GM12878 (cell line): ENCODE measurements around the gene PTMA. TPM values are rescaled to one million over a fixed set of nuclear protein-coding genes. Genes with fewer than 3 reads are reported as not detected.

Experiments used
- ATAC-seq: fragments of 200-7000 bp; cut with Tn5 transposase; 3 replicates; pipeline ENCODE4 v1.9.1; 2020; ENCODE audit warnings: mild to moderate bottlenecking, moderate library complexity
- BruUV-seq: library from RNA; stranded (reverse); fragments of 400-500 nt; replicated peaks from 2 replicates; lab custom pipeline; 2021; lab: Mats Ljungman, UMichigan
- CTCF ChIA-PET: fragments of 300-600 bp; sonication (Branson Sonifier 250); formaldehyde crosslinking; extraction: SDS; loops from one replicate; lab custom pipeline; 2021; ENCODE audit warnings: inconsistent platforms; lab: Yijun Ruan, JAX
- POLR2A ChIA-PET: fragments of 350-600 bp; formaldehyde crosslinking; extraction: SDS; loops from one replicate; lab custom pipeline; 2021; ENCODE audit warnings: inconsistent platforms; lab: Charles Lee
- RAD21 ChIA-PET: fragments of 300-600 bp; sonication (Branson Sonifier 250); formaldehyde crosslinking; loops from one replicate; lab custom pipeline; 2023; ENCODE audit warnings: antibody characterized with exemption; ENCODE audit not compliant: unreplicated experiment; lab: Charles Lee
- SMC1A ChIA-PET: fragments of 300-600 bp; sonication (Branson Sonifier 250); formaldehyde crosslinking; loops from one replicate; lab custom pipeline; 2023; ENCODE audit not compliant: unreplicated experiment, uncharacterized antibody; lab: Charles Lee
- DNase-seq: peaks from one replicate; pipeline ENCODE4 v3.0.0-alpha.2; 2011; ENCODE audit warnings: low read depth, low spot score
- FAIRE-seq: peaks from 3 replicates; lab custom pipeline; 2011; peaks lifted over from hg19 to GRCh38; lab: Jason Lieb, UNC
- H2AFZ ChIP-seq: 2 replicates; pipeline ENCODE4 v1.6.0; 2011; ENCODE audit warnings: low read depth, low read length, control low read depth; ENCODE audit not compliant: control insufficient read depth
- H3K27ac ChIP-seq: 2 replicates; pipeline ENCODE4 v1.5.1; 2011; ENCODE audit warnings: control low read depth; ENCODE audit not compliant: control insufficient read depth, insufficient read depth
- H3K27me3 ChIP-seq, 2 experiments: replicated peaks in 1 of 2; 2 replicates each; pipeline versions ENCODE4 v1.6.0 to v1.6.1; 2011; ENCODE audit warnings: low read length in 1 of 2; ENCODE audit not compliant: control insufficient read depth in 2 of 2, insufficient read depth in 2 of 2
- H3K36me3 ChIP-seq, 2 experiments: 2 replicates each; pipeline ENCODE4 v1.5.1; 2011; ENCODE audit warnings: low read length in 1 of 2; ENCODE audit not compliant: control insufficient read depth in 2 of 2, insufficient read depth in 2 of 2
- H3K4me1 ChIP-seq: 2 replicates; pipeline ENCODE4 v1.6.1; 2011; ENCODE audit warnings: mild to moderate bottlenecking, low read length, moderate library complexity, mixed read lengths; ENCODE audit not compliant: control insufficient read depth, insufficient read depth
- H3K4me2 ChIP-seq: 2 replicates; pipeline ENCODE4 v1.6.0; 2011; ENCODE audit warnings: control low read depth; ENCODE audit not compliant: control insufficient read depth, insufficient read depth
- H3K4me3 ChIP-seq: fragments of 200-600 bp; sonication (generic); 2 replicates; pipeline ENCODE4 v1.5.1; 2016
- H3K79me2 ChIP-seq: 2 replicates; pipeline ENCODE4 v1.6.0; 2011; ENCODE audit warnings: low read length; ENCODE audit not compliant: control insufficient read depth, insufficient read depth
- H3K9ac ChIP-seq: 2 replicates; pipeline ENCODE4 v1.8.0; 2011; ENCODE audit warnings: low read length, control low read depth, mixed read lengths; ENCODE audit not compliant: control insufficient read depth, insufficient read depth
- H3K9me3 ChIP-seq: replicated peaks from 3 replicates; pipeline ENCODE4 v1.5.1; 2011; ENCODE audit warnings: mild to moderate bottlenecking, low read length; ENCODE audit not compliant: control insufficient read depth, insufficient read depth
- H4K20me1 ChIP-seq: 2 replicates; pipeline ENCODE4 v1.6.0; 2011; ENCODE audit not compliant: control insufficient read depth, insufficient read depth
- BACH1 ChIP-seq: fragments of 450-650 bp; IDR thresholded peaks from 2 replicates; pipeline ENCODE4 v1.6.1; 2017; ENCODE audit warnings: mild to moderate bottlenecking, borderline replicate concordance
- BHLHE40 ChIP-seq, 2 experiments: fragments of 450-650 bp in 1 of 2; IDR thresholded peaks; 2 replicates each; pipeline ENCODE4 v1.6.1; 2011 to 2017; ENCODE audit warnings: low read depth in 2 of 2, borderline replicate concordance in 1 of 2, improper control_type of control experiment in 1 of 2, low read length in 1 of 2, mild to moderate bottlenecking in 1 of 2
- CBX3 ChIP-seq: fragments of 200-600 bp; sonication (generic); IDR thresholded peaks from 2 replicates; pipeline ENCODE4 v1.6.1; 2016; ENCODE audit warnings: low read depth, borderline replicate concordance
- DPF2 ChIP-seq: fragments of 450-650 bp; IDR thresholded peaks from 2 replicates; pipeline ENCODE4 v1.6.1; 2017; ENCODE audit warnings: mild to moderate bottlenecking
- IRF5 ChIP-seq: fragments of 450-650 bp; IDR thresholded peaks from 2 replicates; pipeline ENCODE4 v1.6.1; 2017; ENCODE audit warnings: borderline replicate concordance
- PAX5 ChIP-seq: IDR thresholded peaks from 2 replicates; pipeline ENCODE4 v1.6.1; 2011; ENCODE audit warnings: low read depth, low read length, borderline replicate concordance
- PKNOX1 ChIP-seq: fragments of 450-650 bp; IDR thresholded peaks from 2 replicates; pipeline ENCODE4 v1.6.1; 2016; ENCODE audit warnings: mild to moderate bottlenecking
- POU2F2 ChIP-seq: IDR thresholded peaks from 3 replicates; pipeline ENCODE4 v1.6.1; 2011; ENCODE audit warnings: low read depth, mild to moderate bottlenecking, low read length, borderline replicate concordance
- RFX5 ChIP-seq: IDR thresholded peaks from 2 replicates; pipeline ENCODE4 v1.6.1; 2011; ENCODE audit warnings: low read depth, low read length, improper control_type of control experiment
- SPI1 ChIP-seq: IDR thresholded peaks from 2 replicates; pipeline ENCODE4 v1.6.1; 2011; ENCODE audit warnings: low read depth, mild to moderate bottlenecking, low read length, moderate library complexity, borderline replicate concordance; ENCODE audit not compliant: insufficient read depth
- WGBS: methylation state at CpG from one replicate; pipeline ENCODE4 v1.1.6; 2016; ENCODE audit warnings: low lambda C conversion rate; ENCODE audit not compliant: insufficient replicate concordance, insufficient coverage; ENCODE audit errors: missing lambda C conversion rate; 5-methylcytosine and 5-hydroxymethylcytosine counted together
- in situ Hi-C: fragments of 300-500 bp; cut with MboI; formaldehyde crosslinking; loops from 9 replicates; pipeline ENCODE4 v1.14.3; 2018; ENCODE audit warnings: mixed read lengths
- intact Hi-C: fragments of 100-400 bp; cut with micrococcal nuclease; formaldehyde crosslinking; loops from one replicate; pipeline ENCODE4 v1.14.2; 2022; ENCODE audit not compliant: unreplicated experiment
- polyA plus RNA-seq, 11 experiments: library from polyadenylated mRNA; depleted of rRNA in 4 of 11; unstranded in 6 of 11; stranded (reverse) in 5 of 11; fragments of >200 nt; fragmentation: Nextera tagmentation in 4 of 11; fragmentation: Illumina TruSeq in 1 of 11; extraction: Ambion mirVana in 4 of 11; extraction: Trizol in 1 of 11; gene quantifications; 1 replicate in 1 of 11; 2 replicates in 10 of 11; pipeline versions ENCODE4 v1.2.1 to v1.2.3, GENCODE V29; 2011 to 2016; ENCODE audit warnings: inconsistent platforms in 2 of 11, missing spikeins in 2 of 11, low read depth in 1 of 11
- total RNA-seq, 4 experiments: library from RNA; depleted of rRNA in 3 of 4; stranded (reverse); fragments of >200 nt in 3 of 4; fragmentation: Illumina TruSeq in 1 of 4; extraction: Trizol in 1 of 4; gene quantifications; 2 replicates each; pipeline versions ENCODE4 v1.2.1 to v1.2.3, GENCODE V29; 2013 to 2021

The PTMA gene
- total and polyA plus RNA-seq, 10 of the 15 experiments (the other 5 are each of a cell fraction or from before 2014, with no cell fraction given): 1,144 to 5,018 (median 3,464) TPM

- CTCF ChIA-PET: interaction anchor here (0.6 to 9.9 kb wide), 6 partner anchors 8 to 54 kb away, joined by 3 to 151 read pairs (median 6); no protein-coding TSS in a partner anchor
- no peak for FAIRE-seq
- no peak for DNase-seq
- H3K27ac ChIP-seq: peak overlapping the region; percentile 97
- no peak for TF ChIP-seq POU2F2
- peak; percentile 48; the same call in 1 of the 2 replicates for TF ChIP-seq PAX5
- TF ChIP-seq RFX5: no peak
- no peak for TF ChIP-seq PKNOX1
- TF ChIP-seq IRF5: no peak
- peak; percentile 51 for TF ChIP-seq BACH1
- TF ChIP-seq SPI1: no peak
- no peak for TF ChIP-seq CBX3
- peak; percentile 4 to 48; a peak in 1 of 4 replicates for TF ChIP-seq BHLHE40 (IDR thresholded peaks at IDR 0.05; ENCODE audit: borderline replicate concordance in 1 of 2, low read depth in 2 of 2, low read length in 1 of 2)
- 0 out of 2 replicates have a peak, but pooled peaks have one; percentile 4 for TF ChIP-seq DPF2
- peaks cover 49% of the 10 kb centered on the region for H3K4me1 ChIP-seq
- intact Hi-C loops (loop anchor here (10.0 kb wide), 1 partner anchor 272 kb away; the partner anchor contains the start of gene B3GNT7), in situ Hi-C loops (no loop called here)
- H2AFZ ChIP-seq: peak overlapping the region; percentile 56
- H3K9ac ChIP-seq: peak overlapping the region; percentile 94
- WGBS: 1% methylated on average over 11 of the region's 11 CpGs
- RAD21 ChIA-PET: interaction anchor here (0.7 to 9.4 kb wide), 5 partner anchors 9 to 55 kb away, joined by 3 to 70 read pairs (median 3); partner anchors contain the start of gene PTMA
- H3K4me2 ChIP-seq: peak overlapping the region; percentile 82
- H4K20me1 ChIP-seq: no peaks in the 10 kb centered on the region
- H3K9me3 ChIP-seq: no peaks in the 10 kb centered on the region
- H3K27me3 ChIP-seq: no peaks in the 10 kb centered on the region
- SMC1A ChIA-PET: interaction anchor here (0.6 to 3.9 kb wide), 5 partner anchors 8 to 106 kb away, joined by 3 to 20 read pairs (median 3); no protein-coding TSS in a partner anchor
- no TSS peak for BruUV-seq
- peaks cover 28% of the 10 kb centered on the region for H3K79me2 ChIP-seq
- ATAC-seq: no peak
- peak overlapping the region; percentile 68 for H3K4me3 ChIP-seq
- H3K36me3 ChIP-seq: no peaks in the 10 kb centered on the region
- POLR2A ChIA-PET: interaction anchor here (0.7 to 9.2 kb wide), 9 partner anchors 7 to 122 kb away, joined by 3 to 119 read pairs (median 6); partner anchors contain the start of gene PTMA
Observed at GRCh38 chr2:231667096-231667427, 41.3 kb upstream of the PTMA start.
